Measurements from ENCODE around the gene NRARP. TPM values are rescaled to one million over a fixed set of nuclear protein-coding genes. Genes with fewer than 3 reads are reported as not detected.

NRARP gene
- total and polyA plus RNA-seq, 2 of the 13 experiments (the other 11 are each of a cell fraction or from before 2014, with no cell fraction given), result 0.22 to 0.46 TPM

DNA sequence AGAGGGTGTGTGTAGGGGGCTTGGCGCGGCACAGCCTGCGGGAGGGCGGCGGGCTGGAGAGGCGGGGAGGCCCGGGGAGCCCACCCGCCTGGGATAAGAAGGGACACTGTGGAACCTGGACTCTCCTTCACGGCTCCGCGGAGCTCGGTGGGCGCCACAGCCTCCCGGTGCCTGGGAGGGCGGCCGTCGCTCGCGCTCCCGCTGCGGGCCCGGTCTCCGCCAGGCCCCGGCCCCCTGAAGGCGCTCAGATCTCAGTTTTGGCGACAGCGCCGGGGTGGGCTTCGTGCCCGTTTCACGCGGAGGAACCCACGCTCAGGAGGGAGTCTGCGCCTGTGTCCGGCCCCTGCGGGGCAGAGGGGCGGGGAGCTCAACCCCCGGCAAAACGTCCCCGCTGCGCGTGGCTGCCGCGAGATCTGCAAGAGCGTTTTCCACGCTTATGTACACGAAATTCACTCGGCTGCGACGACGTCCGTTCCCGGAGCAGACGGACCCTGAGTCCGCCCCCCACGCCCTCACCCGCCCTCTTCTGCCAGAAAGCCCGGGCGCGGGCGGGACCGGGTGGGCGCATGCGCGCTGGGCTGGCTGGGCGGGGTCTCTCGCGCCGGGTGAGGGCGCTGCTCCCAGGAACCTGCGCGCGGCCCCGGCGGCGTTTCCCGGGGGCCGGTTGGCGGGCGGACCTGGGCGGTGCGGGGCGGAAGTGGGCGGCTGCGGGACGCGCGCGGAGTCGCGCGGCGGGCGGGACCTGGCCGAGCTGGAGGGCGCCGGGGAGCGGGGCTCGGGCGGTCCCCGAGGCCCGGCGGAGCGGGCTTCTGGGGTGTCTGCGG lies 47.2 kb downstream of the NRARP start, which contains the start of gene NELFB (continued):
- TF ChIP-seq, protein P1, sequence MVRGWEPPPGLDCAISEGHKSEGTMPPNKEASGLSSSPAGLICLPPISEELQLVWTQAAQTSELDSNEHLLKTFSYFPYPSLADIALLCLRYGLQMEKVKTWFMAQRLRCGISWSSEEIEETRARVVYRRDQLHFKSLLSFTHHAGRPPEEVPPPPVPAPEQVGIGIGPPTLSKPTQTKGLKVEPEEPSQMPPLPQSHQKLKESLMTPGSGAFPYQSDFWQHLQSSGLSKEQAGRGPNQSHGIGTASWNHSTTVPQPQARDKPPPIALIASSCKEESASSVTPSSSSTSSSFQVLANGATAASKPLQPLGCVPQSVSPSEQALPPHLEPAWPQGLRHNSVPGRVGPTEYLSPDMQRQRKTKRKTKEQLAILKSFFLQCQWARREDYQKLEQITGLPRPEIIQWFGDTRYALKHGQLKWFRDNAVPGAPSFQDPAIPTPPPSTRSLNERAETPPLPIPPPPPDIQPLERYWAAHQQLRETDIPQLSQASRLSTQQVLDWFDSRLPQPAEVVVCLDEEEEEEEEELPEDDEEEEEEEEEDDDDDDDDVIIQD (CRISPR knock-in tag; IDR thresholded peaks at IDR 0.05; ENCODE audit: low read depth), result no peak
- TF ChIP-seq PCBP1 (IDR thresholded peaks at IDR 0.05; ENCODE audit: borderline replicate concordance, low read depth, low read length) (no peak), SP1 (IDR thresholded peaks at IDR 0.05) (no peak), SP1 (CRISPR knock-in tag; IDR thresholded peaks at IDR 0.05) (peak; percentile 82), DMAP1 (CRISPR knock-in tag; IDR thresholded peaks at IDR 0.05) (0 out of 2 replicates have a peak, but pooled peaks have one; percentile 13), CAMTA2 (CRISPR knock-in tag; IDR thresholded peaks at IDR 0.05; ENCODE audit: borderline replicate concordance) (peak; percentile 45; the same call in 1 of the 2 replicates), ZNF329 (CRISPR knock-in tag; IDR thresholded peaks at IDR 0.05; ENCODE audit: low read depth) (no peak; the same call in 1 of the 2 replicates), HNRNPL (IDR thresholded peaks at IDR 0.05; ENCODE audit: low read depth, low read length) (no peak), GABPA (IDR thresholded peaks at IDR 0.05; ENCODE audit: low read depth, low read length) (no peak), GABPA (CRISPR knock-in tag; IDR thresholded peaks at IDR 0.05; ENCODE audit: low read depth) (peak; percentile 72), ZBTB38 (CRISPR knock-in tag; IDR thresholded peaks at IDR 0.05) (no peak), ZNF296 (CRISPR knock-in tag; conservative IDR thresholded peaks at IDR 0.05) (0 out of 2 replicates have a peak, but pooled peaks have one; percentile 17), TBL1XR1 (IDR thresholded peaks at IDR 0.05; ENCODE audit: borderline replicate concordance, low read length, partially characterized antibody) (no peak), ZNF687 (CRISPR knock-in tag; IDR thresholded peaks at IDR 0.05) (peak; percentile 48)
- TF ChIP-seq, protein P2, sequence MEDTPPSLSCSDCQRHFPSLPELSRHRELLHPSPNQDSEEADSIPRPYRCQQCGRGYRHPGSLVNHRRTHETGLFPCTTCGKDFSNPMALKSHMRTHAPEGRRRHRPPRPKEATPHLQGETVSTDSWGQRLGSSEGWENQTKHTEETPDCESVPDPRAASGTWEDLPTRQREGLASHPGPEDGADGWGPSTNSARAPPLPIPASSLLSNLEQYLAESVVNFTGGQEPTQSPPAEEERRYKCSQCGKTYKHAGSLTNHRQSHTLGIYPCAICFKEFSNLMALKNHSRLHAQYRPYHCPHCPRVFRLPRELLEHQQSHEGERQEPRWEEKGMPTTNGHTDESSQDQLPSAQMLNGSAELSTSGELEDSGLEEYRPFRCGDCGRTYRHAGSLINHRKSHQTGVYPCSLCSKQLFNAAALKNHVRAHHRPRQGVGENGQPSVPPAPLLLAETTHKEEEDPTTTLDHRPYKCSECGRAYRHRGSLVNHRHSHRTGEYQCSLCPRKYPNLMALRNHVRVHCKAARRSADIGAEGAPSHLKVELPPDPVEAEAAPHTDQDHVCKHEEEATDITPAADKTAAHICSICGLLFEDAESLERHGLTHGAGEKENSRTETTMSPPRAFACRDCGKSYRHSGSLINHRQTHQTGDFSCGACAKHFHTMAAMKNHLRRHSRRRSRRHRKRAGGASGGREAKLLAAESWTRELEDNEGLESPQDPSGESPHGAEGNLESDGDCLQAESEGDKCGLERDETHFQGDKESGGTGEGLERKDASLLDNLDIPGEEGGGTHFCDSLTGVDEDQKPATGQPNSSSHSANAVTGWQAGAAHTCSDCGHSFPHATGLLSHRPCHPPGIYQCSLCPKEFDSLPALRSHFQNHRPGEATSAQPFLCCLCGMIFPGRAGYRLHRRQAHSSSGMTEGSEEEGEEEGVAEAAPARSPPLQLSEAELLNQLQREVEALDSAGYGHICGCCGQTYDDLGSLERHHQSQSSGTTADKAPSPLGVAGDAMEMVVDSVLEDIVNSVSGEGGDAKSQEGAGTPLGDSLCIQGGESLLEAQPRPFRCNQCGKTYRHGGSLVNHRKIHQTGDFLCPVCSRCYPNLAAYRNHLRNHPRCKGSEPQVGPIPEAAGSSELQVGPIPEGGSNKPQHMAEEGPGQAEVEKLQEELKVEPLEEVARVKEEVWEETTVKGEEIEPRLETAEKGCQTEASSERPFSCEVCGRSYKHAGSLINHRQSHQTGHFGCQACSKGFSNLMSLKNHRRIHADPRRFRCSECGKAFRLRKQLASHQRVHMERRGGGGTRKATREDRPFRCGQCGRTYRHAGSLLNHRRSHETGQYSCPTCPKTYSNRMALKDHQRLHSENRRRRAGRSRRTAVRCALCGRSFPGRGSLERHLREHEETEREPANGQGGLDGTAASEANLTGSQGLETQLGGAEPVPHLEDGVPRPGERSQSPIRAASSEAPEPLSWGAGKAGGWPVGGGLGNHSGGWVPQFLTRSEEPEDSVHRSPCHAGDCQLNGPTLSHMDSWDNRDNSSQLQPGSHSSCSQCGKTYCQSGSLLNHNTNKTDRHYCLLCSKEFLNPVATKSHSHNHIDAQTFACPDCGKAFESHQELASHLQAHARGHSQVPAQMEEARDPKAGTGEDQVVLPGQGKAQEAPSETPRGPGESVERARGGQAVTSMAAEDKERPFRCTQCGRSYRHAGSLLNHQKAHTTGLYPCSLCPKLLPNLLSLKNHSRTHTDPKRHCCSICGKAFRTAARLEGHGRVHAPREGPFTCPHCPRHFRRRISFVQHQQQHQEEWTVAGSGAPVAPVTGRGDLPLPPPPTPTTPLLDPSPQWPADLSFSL (CRISPR knock-in tag; IDR thresholded peaks at IDR 0.05), result no peak
